Measurements from ENCODE around the gene C5AR1.

Gene C5AR1

GRCh38 chr19:47315125-47315821 lies 5.6 kb downstream of the C5AR1 start (continued):
- TF ChIP-seq, protein P1, sequence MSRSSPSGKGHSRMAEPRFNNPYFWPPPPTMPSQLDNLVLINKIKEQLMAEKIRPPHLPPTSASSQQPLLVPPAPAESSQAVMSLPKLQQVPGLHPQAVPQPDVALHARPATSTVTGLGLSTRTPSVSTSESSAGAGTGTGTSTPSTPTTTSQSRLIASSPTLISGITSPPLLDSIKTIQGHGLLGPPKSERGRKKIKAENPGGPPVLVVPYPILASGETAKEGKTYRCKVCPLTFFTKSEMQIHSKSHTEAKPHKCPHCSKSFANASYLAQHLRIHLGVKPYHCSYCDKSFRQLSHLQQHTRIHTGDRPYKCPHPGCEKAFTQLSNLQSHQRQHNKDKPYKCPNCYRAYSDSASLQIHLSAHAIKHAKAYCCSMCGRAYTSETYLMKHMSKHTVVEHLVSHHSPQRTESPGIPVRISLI (tag by site-specific recombination; IDR thresholded peaks at IDR 0.05), result no peak
- TF ChIP-seq GFI1B (tag by site-specific recombination; IDR thresholded peaks at IDR 0.05) (no peak; the same call in 1 of the 2 replicates), ZNF571 (tag by site-specific recombination; IDR thresholded peaks at IDR 0.05) (no peak), ZNF623 (tag by site-specific recombination; IDR thresholded peaks at IDR 0.05) (peak; percentile 21; the same call in 1 of the 2 replicates), ZNF169 (tag by site-specific recombination; IDR thresholded peaks at IDR 0.05) (no peak), KLF8 (tag by site-specific recombination; IDR thresholded peaks at IDR 0.05) (no peak), ZBTB20 (tag by site-specific recombination; IDR thresholded peaks at IDR 0.05) (no peak), SP3 (tag by site-specific recombination; IDR thresholded peaks at IDR 0.05) (peak; percentile 33), ZBTB10 (tag by site-specific recombination; IDR thresholded peaks at IDR 0.05) (0 out of 2 replicates have a peak, but pooled peaks have one; percentile 12), PBX3 (CRISPR knock-in tag; IDR thresholded peaks at IDR 0.05) (no peak), ZNF624 (tag by site-specific recombination; IDR thresholded peaks at IDR 0.05) (no peak), ZFP3 (tag by site-specific recombination; IDR thresholded peaks at IDR 0.05; ENCODE audit: low read depth) (no peak), BCL6B (tag by site-specific recombination; IDR thresholded peaks at IDR 0.05) (no peak), ZNF23 (tag by site-specific recombination; IDR thresholded peaks at IDR 0.05; ENCODE audit: borderline replicate concordance) (no peak), ZBTB8A (tag by site-specific recombination; IDR thresholded peaks at IDR 0.05) (no peak), WT1 (tag by site-specific recombination; IDR thresholded peaks at IDR 0.05) (peak; percentile 76), ZBTB48 (tag by site-specific recombination; IDR thresholded peaks at IDR 0.05) (peak; percentile 86), ZSCAN16 (tag by site-specific recombination; IDR thresholded peaks at IDR 0.05) (no peak), ZNF639 (tag by site-specific recombination; IDR thresholded peaks at IDR 0.05) (no peak), KLF10 (tag by site-specific recombination; IDR thresholded peaks at IDR 0.05) (no peak), ZNF274 (IDR thresholded peaks at IDR 0.05; ENCODE audit: low read length) (no peak), ZNF274 (tag by site-specific recombination; IDR thresholded peaks at IDR 0.05; ENCODE audit: borderline replicate concordance) (no peak), ZNF785 (tag by site-specific recombination; IDR thresholded peaks at IDR 0.05) (no peak)
- TF ChIP-seq, protein P2, sequence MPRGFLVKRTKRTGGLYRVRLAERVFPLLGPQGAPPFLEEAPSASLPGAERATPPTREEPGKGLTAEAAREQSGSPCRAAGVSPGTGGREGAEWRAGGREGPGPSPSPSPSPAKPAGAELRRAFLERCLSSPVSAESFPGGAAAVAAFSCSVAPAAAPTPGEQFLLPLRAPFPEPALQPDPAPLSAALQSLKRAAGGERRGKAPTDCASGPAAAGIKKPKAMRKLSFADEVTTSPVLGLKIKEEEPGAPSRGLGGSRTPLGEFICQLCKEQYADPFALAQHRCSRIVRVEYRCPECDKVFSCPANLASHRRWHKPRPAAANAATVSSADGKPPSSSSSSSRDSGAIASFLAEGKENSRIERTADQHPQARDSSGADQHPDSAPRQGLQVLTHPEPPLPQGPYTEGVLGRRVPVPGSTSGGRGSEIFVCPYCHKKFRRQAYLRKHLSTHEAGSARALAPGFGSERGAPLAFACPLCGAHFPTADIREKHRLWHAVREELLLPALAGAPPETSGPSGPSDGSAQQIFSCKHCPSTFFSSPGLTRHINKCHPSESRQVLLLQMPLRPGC (tag by site-specific recombination; IDR thresholded peaks at IDR 0.05), result no peak
- TF ChIP-seq, protein P3, sequence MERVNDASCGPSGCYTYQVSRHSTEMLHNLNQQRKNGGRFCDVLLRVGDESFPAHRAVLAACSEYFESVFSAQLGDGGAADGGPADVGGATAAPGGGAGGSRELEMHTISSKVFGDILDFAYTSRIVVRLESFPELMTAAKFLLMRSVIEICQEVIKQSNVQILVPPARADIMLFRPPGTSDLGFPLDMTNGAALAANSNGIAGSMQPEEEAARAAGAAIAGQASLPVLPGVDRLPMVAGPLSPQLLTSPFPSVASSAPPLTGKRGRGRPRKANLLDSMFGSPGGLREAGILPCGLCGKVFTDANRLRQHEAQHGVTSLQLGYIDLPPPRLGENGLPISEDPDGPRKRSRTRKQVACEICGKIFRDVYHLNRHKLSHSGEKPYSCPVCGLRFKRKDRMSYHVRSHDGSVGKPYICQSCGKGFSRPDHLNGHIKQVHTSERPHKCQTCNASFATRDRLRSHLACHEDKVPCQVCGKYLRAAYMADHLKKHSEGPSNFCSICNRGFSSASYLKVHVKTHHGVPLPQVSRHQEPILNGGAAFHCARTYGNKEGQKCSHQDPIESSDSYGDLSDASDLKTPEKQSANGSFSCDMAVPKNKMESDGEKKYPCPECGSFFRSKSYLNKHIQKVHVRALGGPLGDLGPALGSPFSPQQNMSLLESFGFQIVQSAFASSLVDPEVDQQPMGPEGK (tag by site-specific recombination; IDR thresholded peaks at IDR 0.05), result peak; percentile 62
- TF ChIP-seq, protein P4, sequence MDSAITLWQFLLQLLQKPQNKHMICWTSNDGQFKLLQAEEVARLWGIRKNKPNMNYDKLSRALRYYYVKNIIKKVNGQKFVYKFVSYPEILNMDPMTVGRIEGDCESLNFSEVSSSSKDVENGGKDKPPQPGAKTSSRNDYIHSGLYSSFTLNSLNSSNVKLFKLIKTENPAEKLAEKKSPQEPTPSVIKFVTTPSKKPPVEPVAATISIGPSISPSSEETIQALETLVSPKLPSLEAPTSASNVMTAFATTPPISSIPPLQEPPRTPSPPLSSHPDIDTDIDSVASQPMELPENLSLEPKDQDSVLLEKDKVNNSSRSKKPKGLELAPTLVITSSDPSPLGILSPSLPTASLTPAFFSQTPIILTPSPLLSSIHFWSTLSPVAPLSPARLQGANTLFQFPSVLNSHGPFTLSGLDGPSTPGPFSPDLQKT (IDR thresholded peaks at IDR 0.05; ENCODE audit: borderline replicate concordance, low read depth, low read length), result no peak
